Mucosa of descending colon (tissue), 3 donors: ENCODE results near the gene OAS2. TPM values are rescaled to one million over a fixed set of nuclear protein-coding genes. Genes with fewer than 3 reads are reported as not detected.

ENCODE experiments used
- ATAC-seq: fragments of 200-7000 bp; cut with Tn5 transposase; one replicate; pipeline ENCODE4 v1.9.1; 2020; ENCODE audit warnings: mild to moderate bottlenecking, moderate library complexity
- DNase-seq, 3 donors: peaks; one replicate each; pipeline ENCODE4 v3.0.0-alpha.2; 2020
- H3K36me3 ChIP-seq: fragments of 200-600 bp; one replicate; pipeline ENCODE4 v1.8.0; 2021; ENCODE audit warnings: low read depth, mild to moderate bottlenecking
- H3K4me1 ChIP-seq: fragments of 200-600 bp; one replicate; pipeline ENCODE4 v1.8.0; 2021; ENCODE audit warnings: low read depth, mild to moderate bottlenecking
- H3K4me3 ChIP-seq: fragments of 200-600 bp; one replicate; pipeline ENCODE4 v1.8.0; 2021; ENCODE audit warnings: mild to moderate bottlenecking
- H3K9me3 ChIP-seq: fragments of 200-600 bp; one replicate; pipeline ENCODE4 v1.8.0; 2021; ENCODE audit warnings: mild to moderate bottlenecking
- intact Hi-C, 2 donors: fragments of 100-400 bp; cut with DNase I in 1 of 2; cut with micrococcal nuclease in 1 of 2; formaldehyde crosslinking; loops; one replicate each; pipeline versions ENCODE4 v1.11.0 to v1.11.1; 2022; cut with DNase I, micrococcal nuclease
- total RNA-seq, 3 donors: library from RNA; stranded (reverse); fragmentation: NEBNext Ultra II Directional in 2 of 3; extraction: Animal tissue kit (Norgen Biotek cat#: 25700) in 2 of 3; gene quantifications; one replicate each; pipeline versions ENCODE4 v1.2.1 to v1.2.4, GENCODE V29; 2021 to 2023
- TF ChIP-seq, protein P1 (sequence below): fragments of 200-600 bp; IDR thresholded peaks from one replicate; pipeline ENCODE4 v1.8.0; 2022; ENCODE audit warnings: antibody characterized with exemption, mild to moderate bottlenecking
- donor health status: DM: no; HTN: no; CAD: no; lungs with moderate emphysema.
- donor health status: DM: no; HTN: no; CAD: no.
- donor health status: DM: no; HTN: yes; CAD: no.

The OAS2 gene
- total RNA-seq, 3 donors from 2014 or later, result 4.6 to 7.0 (median 5.5) TPM

- Histone ChIP-seq H3K4me1 (no peaks in the 10 kb centered on the region), H3K9me3 (no peaks in the 10 kb centered on the region), H3K36me3 (no peaks in the 10 kb centered on the region), H3K4me3 (no peak overlapping the region)
- no peak for DNase-seq
- TF ChIP-seq, protein P1, sequence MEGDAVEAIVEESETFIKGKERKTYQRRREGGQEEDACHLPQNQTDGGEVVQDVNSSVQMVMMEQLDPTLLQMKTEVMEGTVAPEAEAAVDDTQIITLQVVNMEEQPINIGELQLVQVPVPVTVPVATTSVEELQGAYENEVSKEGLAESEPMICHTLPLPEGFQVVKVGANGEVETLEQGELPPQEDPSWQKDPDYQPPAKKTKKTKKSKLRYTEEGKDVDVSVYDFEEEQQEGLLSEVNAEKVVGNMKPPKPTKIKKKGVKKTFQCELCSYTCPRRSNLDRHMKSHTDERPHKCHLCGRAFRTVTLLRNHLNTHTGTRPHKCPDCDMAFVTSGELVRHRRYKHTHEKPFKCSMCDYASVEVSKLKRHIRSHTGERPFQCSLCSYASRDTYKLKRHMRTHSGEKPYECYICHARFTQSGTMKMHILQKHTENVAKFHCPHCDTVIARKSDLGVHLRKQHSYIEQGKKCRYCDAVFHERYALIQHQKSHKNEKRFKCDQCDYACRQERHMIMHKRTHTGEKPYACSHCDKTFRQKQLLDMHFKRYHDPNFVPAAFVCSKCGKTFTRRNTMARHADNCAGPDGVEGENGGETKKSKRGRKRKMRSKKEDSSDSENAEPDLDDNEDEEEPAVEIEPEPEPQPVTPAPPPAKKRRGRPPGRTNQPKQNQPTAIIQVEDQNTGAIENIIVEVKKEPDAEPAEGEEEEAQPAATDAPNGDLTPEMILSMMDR, result no peak
- intact Hi-C loops, result no loop called here
- no peak for ATAC-seq
Measured at GRCh38 chr12:113002676-113003075, 24.4 kb downstream of the OAS2 start.

- H3K4me1 ChIP-seq, result no peaks in the 10 kb centered on the region
- intact Hi-C loops, result no loop called here
- no peak for ATAC-seq
- TF ChIP-seq, protein P1, result no peak
- H3K4me3 ChIP-seq, result no peak overlapping the region
- no peaks in the 10 kb centered on the region for H3K36me3 ChIP-seq
- no peak for DNase-seq
- H3K9me3 ChIP-seq, result no peaks in the 10 kb centered on the region
Measured at GRCh38 chr12:113003636-113004035, 25.3 kb downstream of the OAS2 start.

- Histone ChIP-seq H3K4me1 (no peaks in the 10 kb centered on the region), H3K4me3 (no peak overlapping the region), H3K9me3 (no peaks in the 10 kb centered on the region), H3K36me3 (no peaks in the 10 kb centered on the region)
- ATAC-seq (no peak), DNase-seq (no peak)
- intact Hi-C loops, result no loop called here
- TF ChIP-seq, protein P1, result no peak
Measured at GRCh38 chr12:113005762-113006161, 27.4 kb downstream of the OAS2 start.

- Histone ChIP-seq H3K4me3 (no peak overlapping the region), H3K9me3 (peaks cover 2% of the 10 kb centered on the region), H3K4me1 (no peaks in the 10 kb centered on the region), H3K36me3 (no peaks in the 10 kb centered on the region)
- intact Hi-C loops, result no loop called here
- DNase-seq, result no peak
- TF ChIP-seq, protein P1, result no peak
- no peak for ATAC-seq
Measured at GRCh38 chr12:113006206-113006605, 27.9 kb downstream of the OAS2 start.

DNA sequence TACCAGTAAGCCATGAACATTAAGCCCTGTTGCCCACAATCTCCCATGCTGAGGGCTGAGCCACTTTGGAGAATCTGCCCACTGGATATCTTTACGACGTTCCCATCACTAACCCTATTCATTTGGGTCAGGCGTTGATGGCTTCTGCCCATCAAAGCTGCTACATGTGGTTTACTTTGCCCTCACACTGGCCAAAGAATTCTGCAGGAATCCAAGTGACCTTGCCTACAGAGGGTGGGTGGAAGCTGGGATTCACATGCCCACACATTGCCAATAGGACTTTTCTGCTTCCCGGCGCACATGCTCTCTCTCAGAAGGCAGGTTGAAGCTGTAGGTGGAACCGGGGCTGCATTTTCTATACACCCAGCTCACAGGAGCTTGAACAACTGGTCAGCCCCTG, 28.3 kb downstream of the OAS2 start:
- TF ChIP-seq, protein P1, result no peak
- intact Hi-C loops, result no loop called here
- DNase-seq (no peak), ATAC-seq (no peak)
- peaks cover 5% of the 10 kb centered on the region for H3K9me3 ChIP-seq
- H3K36me3 ChIP-seq, result no peaks in the 10 kb centered on the region
- H3K4me3 ChIP-seq, result no peak overlapping the region
- no peaks in the 10 kb centered on the region for H3K4me1 ChIP-seq

DNA sequence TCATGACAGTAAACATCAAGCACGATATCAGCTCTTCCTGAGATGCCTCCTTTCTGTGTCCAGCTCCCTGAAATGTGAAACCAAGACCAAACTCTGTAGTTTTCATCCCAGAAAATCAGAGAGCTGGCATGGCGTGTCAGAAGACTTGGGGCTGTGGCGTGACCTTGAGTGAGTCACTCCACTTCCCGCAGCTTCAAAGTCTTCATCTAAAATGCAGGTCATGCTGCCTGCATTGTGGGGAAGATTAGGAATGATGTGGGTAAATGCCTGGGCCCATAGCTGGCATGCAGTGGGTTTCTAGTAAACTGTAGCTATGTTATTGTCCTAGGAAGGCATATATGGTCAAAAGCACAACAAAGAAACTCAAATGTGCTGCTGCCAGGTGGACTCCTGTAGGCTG, 28.8 kb downstream of the OAS2 start:
- no peak overlapping the region for H3K4me3 ChIP-seq
- ATAC-seq (no peak), DNase-seq (no peak)
- no peaks in the 10 kb centered on the region for H3K36me3 ChIP-seq
- TF ChIP-seq, protein P1, result no peak
- peaks cover 5% of the 10 kb centered on the region for H3K9me3 ChIP-seq
- H3K4me1 ChIP-seq, result no peaks in the 10 kb centered on the region
- intact Hi-C loops, result no loop called here
